Hematopoietic multipotent progenitor cell treated with erythropoietin and hydrocortisone succinate and interleukin-3 and kit ligand, for 17 days (in vitro differentiated cells): ENCODE results near the gene F7.
"Not testable (repeated sequence)": the region's sequence is repeated elsewhere in the genome, so short reads cannot be mapped to it uniquely, and the experiment has no call there.

ENCODE experiments used
- DNase-seq: peaks from one replicate; pipeline ENCODE4 v3.0.0-alpha.2; 2015; ENCODE audit warnings: low spot score

The F7 gene

DNA sequence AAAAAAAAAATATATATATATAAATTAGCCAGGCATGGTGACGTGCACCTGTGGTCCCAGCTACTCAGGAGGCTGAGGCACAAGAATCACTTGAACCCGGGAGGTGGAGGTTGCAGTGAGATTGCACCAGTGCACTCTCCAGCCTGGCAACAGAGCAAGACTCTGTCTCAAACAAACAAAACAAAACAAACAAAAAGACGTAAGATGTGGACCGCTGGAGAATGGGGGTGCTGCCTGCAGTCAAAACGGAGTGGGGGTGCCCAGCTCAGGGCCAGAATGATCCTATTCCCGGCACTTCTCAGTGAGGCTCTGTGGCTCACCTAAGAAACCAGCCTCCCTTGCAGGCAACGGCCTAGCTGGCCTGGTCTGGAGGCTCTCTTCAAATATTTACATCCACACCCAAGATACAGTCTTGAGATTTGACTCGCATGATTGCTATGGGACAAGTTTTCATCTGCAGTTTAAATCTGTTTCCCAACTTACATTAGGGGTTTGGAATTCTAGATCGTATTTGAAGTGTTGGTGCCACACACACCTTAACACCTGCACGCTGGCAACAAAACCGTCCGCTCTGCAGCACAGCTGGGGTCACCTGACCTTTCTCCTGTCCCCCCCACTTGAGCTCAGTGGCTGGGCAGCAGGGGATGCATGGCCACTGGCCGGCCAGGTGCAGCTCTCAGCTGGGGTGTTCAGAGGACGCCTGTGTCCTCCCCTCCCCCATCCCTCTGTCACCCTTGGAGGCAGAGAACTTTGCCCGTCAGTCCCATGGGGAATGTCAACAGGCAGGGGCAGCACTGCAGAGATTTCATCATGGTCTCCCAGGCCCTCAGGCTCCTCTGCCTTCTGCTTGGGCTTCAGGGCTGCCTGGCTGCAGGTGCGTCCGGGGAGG, at the start of gene F7:
TSS of gene F7 (plus strand) at position 760 of the 889 bp plus-strand sequence. CDS start at position 811, 51 bp downstream.
- DNase-seq, result no peak

DNA sequence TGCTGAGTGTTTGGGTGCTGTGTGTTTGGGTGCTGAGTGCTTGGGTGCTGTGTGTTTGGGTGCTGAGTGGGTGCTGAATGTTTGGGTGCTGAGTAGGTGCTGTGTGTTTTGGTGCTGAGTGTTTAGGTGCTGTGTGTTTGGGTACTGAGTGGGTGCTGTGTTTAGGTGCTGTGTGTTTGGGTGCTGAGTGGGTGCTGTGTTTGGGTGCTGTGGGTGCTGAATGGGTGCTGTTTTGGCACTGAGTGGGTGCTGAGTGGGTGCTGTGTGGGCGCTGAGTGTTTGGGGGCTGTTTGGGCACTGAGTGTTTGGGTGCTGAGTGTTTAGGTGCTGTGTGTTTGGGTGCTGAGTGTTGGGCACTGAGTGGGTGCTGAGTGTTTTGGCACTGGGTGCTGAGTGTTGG, 48.5 kb upstream of the F7 start:
- no peak for DNase-seq

DNA sequence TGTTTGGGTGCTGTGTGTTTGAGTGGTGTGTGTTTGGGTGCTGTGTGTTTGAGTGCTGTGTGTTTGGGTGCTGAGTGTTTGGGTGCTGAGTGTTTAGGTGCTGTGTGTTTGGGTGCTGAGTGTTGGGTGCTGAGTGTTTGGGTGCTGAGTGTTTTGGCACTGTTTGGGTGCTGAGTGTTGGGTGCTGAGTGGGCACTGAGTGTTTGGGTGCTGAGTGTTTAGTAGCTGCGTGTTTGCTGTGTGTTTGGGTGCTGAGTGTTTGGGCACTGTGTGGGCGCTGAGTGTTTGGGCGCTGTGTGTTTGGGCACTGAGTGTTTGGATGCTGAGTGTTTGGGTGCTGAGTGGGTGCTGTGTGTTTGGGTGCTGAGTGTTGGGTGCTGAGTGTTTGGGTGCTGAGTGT, 48.0 kb upstream of the F7 start:
- DNase-seq, result not testable (repeated sequence)

DNA sequence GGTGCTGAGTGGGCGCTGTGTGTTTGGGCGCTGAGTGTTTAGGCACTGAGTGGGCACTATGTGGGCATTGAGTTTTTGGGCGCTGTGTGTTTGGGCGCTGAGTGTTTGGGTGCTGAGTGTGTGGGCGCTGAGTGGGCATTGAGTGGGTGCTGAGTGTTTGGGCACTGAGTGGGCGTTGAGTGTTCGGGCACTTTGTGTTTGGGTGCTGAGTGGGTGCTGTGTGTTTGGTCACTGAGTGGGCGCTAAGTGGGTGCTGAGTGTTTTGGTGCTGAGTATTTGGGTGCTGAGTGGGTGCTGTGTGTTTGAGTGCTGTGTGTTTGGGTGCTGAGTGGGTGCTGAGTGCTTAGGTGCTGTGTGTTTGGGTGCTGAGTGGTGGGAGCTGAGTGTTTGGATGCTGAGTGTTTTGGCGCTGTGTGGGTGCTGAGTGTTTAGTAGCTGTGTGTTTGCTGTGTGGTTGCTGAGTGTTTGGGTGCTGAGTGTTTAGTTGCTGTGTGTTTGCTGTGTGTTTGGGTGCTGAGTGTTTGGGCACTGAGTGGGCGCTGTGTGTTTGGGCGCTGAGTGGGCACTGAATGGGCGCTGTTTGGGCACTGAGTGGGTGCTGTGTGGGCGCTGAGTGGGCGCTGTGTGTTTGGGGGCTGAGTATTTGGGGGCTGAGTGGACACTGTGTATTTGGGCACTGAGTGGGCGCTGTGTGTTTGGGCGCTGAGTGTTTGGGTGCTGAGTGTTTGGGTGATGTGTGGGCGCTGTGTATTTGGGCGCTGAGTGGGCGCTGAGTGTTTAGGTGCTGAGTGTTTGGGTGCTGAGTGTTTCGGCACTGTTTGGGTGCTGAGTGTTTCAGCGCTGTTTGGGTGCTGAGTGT, 47.2 kb upstream of the F7 start:
- DNase-seq, result no peak

DNA sequence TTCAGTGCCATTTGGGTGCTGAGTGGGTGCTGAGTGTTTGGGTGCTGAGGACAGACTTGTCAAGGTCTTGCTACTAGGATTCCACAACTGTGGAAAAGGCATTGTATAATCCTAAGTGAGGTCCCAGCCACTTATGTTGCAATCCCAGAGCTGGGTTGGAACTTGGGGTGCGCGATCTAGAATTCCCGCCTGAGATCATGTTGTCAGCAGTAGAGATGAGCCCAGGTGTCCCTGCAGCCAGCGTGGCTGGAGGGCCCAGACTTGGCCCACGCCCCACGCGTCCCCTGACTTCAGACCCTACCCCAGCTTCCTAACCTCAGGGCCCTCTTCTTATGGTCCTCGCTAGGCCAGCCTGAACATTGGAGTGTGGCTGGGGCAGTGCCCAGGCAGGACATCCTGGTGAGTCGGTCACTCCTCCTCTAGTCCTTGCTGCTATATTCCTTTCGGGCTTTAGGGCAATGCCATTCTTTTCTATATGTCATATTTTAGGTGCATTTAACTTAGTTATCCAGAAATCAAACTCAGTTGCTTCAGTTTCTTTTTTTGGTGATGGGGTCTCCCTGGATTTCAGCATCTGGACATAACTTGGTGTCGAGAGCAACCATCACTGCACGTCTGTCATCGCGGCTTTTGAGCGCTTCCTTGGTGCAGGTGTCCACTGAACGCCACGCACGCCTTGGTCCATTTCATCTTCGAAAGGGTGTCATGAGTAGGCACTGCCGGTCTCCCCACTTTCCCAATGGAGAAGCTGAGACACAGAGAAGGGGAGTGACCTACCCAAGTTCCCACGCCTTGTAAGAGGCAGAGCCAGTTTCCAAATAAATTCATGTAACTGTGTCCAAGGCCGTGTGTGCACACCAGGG, 46.4 kb upstream of the F7 start:
- DNase-seq, result no peak

DNA sequence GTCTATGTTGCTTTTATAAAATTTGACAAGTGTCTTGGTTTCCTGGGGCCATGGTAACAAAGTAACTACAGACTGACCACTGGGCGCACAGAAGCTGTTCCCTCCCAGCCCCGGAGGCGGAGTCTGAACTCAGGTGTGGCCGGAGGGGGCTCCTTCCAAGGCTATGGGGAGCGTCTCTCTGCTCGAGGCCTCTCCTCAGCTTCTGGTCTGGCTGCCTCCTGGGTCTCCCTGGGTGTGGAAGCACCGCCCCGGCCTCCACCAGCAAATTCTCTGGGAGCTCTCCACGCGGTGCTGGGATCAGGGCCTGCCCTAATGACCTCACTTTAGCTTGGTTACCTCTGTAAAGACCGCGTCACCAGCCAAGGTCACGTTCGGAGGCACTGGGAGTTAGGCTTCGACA, 45.7 kb upstream of the F7 start:
- DNase-seq, result no peak

DNA sequence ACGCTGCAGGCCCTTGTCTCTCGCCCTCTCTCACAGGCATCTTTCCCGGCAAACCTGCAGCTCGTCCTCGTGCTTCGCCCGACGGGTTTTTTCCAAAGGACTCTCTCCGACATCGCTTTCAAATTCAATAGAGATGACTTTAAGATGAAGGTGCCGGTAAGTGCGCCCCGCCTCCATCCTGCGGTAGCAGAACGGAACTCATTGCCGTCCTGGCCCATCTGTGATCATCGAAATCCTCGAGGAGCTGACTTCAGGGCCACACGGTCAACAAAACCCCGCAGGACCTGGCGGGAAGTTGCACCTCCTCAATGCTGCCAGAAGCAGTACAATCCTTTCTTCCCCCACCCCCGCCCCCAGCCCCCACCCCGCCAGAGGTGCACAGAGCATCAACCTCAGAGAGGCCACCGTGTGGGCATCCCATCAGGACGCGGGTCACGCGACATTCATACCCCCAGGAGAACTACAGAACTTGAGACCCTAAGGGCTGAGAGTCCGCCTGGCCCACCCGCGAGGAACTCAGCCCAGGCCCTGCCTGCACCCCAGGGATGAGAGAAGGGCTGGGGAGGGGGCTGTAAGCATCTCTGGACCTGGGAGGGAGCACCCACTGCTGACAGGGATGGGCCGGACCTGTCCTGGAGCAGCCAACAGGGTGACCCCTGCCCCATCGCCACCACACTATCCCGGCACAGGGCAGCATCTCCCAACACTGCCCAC, 44.9 kb upstream of the F7 start:
- DNase-seq, result no peak

DNA sequence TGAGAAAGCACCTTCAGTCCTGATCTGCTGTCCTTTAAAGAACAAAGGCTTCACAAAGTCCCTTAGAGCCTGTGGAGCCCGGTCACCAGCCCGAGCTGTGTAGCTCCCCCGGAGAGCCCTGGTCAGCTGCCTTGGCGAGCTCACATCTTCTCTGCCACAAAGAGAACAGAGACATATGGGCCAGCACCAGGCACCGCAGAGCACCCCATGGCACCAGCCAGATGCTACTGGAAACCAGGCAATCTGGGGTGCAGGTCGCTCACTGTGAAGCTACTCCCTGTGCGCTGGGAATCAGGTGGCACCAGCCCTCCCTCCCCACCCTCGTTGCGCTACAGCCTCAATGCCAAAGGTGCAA, 44.3 kb upstream of the F7 start:
- no peak for DNase-seq

DNA sequence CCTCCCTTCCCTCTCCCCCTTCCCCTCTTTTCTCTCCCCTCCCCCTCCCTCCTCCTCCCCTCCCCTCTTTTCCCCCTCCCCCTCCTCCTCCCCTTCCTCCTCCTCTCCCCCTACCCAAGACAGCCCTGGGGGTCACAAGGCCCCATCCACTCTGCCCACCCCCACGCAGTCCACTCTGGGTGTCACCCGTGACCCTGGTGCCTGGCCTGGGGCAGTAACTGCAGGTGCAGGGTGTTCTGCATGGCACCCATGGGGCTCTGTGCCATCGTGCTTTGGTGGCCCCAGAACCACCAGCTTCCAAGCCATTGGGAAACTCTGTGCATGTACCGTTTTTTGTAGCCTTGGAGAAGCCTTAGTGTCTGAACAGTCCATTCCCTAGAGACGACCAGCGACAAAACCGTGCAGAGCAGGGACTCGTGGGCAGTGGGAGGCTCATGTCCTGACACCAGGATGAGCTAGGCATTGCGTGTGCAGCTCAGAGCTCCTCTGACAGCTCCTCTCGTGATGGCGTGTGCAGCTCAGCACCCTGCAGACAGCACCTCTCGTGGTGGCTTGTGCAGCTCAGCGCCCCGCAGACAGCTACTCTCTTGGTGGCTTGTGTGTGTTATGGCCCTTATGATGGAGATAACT, 43.7 kb upstream of the F7 start:
- DNase-seq, result no peak

DNA sequence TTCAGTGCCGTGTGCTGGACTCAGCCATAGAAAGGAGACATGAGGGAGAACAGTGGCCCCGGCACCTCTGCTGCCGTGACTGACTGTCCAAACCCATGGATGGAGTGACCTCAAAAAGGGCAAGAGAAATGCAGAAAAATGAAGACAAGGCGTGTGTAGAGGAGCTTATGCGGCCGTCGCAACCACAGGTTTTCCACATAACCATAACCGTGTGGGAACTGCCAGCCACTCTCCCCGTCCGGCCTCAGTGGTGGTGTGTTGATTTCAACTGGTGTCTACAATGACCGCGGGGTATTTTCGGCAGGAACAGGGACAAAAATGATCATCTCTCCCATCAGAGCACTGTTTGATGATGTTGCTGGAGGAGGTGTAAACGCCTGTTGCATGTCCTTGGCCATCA, 42.9 kb upstream of the F7 start:
- no peak for DNase-seq

DNA sequence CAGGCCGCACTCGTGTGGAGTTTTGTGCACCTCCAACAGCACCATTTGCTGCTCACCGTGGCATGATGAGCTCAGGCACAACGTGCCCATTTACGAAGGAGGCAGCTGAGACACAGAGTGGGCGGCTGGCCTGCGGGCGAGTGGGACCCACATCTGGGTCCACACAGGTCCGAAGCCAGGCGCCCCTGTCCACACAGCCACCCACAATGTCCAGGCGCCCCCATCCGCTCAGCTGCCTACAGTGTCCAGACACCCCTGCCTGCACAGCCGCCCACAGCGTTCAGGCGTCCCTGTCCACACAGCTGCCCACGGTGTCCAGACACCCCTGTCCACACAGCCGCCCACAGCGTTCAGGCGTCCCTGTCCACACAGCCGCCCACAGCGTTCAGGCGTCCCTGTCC, 42.5 kb upstream of the F7 start:
- no peak for DNase-seq

DNA sequence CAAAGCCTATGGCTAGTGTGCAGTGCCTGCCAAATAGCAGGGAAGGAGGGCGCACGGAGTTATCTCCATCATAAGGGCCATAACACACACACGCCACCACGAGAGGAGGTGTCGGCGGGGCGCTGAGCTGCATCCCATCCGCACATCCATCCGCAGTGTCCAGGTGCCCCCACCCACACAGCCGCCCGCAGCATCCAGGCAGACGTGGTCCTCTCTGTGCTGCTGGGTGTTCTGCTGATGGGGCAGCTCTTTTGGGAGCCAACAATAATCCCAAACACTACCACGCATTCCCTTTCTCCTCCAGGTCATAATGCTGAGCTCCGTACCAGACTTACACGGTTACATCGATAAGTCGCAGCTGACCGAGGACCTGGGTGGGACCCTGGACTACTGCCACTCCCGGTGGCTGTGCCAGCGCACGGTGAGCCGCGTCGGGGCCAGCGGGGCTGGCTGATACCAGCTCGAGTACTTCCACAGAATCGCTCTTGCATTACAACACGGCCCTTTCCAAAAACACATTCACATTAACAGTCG, 41.5 kb upstream of the F7 start:
- DNase-seq, result no peak

DNA sequence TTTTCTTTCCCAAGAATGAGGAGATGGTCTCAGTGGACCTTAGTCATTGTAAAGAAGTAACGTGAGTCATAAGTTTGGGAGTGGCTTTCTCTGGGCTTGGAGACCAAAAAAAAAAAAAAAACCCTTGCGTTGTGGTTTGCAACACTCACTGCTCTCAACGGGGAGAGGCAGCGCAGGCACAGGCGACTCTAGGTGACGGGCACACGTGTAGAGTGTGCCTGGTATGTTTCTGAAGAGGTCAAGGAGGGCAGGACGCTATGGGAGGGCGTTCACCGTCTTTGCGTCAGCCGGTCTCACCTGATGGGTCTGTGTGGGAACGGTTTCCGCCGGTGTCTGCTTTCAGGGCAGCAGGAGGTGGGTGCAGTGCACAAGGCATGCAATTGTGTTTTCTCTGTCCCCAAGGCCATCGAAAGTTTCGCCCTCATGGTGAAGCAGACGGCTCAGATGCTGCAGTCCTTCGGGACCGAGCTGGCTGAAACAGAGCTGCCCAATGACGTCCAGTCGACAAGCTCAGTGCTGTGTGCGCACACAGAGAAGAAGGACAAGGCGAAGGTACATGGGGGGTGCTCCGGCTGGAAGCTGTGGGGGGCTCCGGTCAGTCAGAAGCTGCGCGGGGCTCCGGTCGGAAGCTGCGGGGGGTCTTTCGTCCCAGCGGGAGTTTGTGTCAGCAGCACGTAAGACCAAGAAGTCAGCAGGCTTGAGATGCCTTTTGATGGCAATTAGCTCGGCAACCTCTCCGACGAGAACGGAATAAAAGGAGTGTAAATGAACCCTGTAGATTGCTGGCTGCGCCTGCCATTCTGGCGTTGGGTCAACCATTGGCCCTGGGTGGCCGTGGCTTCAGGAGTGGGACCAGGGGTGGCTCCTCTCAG, 40.8 kb upstream of the F7 start:
- DNase-seq, result no peak

DNA sequence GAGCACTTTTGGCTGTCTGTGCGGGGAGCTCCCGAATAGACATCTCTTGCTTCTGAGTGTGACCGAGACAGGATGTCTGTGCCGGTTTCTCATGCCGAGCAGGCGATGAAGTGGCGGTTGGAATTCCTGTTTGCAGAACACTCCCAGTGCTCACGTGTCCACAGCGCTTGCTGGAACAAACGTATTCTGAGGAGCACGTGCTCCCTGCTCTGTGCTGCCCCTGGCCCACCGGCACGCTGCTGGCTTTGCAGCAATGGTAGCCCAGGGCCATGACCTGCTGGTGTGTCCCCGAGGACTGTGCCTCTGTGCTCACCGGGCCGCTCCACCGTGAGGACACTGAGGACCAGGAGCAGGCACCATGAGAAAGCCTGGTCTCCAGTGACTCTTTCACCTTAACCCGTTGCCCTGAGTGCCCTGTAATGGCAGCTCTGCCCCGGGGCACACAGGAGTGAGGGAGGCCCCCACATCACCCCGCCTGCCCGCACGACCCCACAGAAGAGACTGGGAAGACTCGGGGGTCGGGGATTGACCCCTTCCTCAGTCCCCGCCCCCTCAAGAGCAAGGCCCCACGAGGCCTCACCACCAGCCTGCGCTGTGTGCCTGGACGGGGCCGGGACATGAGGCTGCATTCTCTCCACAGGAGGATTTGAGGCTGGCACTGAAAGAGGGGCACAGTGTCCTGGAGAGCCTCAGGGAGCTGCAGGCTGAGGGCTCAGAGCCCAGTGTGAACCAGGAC, 40.0 kb upstream of the F7 start:
- DNase-seq, result no peak

DNA sequence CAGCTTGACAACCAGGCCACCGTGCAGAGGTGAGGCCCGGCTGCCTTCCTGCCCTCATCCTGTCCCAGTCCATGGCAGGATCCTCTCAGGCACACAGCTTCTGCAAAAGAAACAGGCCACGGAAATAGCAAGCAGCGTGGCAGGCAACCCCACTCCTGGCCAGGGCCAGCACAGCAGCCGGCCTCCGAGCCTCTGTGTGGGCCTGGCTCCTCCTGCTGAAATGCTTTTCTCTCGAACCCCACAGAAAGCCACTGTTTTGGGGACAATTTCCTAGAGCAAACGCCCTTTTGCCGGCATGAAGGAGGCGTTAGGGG, 39.5 kb upstream of the F7 start:
- no peak for DNase-seq

DNA sequence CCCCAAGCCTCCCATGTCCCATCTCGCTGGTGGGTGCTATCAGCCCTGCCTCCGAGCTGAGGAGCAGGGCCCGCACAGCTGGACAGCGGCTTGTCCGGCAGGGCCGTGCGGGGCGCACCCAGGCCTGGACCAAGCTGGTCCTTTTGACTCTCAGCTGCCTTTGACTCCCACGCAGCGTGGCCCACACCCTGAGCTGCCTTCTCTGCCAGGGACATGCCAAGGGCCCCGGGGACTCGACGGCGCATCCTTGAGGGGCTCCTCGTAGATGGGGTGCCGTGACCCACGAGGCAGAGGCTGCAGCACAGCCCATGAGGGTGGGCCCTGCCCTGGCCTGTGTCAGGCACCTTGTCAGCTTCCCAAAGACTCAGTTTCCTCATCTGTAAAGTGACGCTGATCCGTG, 38.8 kb upstream of the F7 start:
- DNase-seq, result no peak

DNA sequence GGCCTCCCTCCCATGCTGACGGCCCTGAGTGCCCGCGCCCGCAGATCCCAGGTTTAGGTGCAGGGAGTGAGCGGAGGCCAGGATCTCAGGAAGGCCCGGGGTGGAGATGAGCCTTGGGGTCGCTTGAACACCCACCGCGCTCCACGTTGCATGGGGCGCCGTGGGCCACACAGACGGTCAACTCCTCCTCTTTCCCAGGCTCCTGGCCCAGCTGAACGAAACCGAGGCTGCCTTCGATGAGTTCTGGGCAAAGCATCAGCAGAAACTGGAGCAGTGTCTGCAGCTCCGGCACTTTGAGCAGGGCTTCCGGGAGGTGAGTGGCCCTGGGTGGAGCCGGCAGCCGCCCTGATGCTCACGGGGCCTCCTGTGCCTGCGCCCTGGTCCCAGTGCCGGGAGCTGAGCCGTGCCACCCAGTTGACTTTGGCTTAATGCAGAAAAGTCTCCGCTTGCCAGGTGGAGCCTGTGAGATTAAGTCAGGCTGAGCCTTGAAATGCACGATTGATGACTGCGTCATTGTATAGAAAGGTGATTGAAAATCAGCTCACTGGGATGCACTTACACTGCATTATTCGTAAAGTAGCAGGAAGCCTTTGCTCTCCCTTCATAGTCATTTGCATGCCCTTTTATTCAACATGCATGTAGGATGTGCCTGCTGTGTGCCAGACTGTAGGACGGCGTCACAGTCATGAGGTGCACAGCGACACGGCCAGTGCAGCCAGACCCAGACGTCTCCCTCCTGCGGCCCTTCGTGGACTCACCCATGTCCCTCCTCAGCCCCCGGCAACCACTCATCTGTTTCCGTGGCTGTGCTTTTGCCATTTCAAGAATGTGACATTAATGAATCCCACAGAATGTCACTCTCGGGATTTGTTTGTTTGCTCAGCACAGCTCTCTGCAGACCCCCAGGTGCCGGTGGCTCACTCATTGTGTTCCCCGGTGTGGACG, 35.5 kb upstream of the F7 start:
- DNase-seq, result no peak

DNA sequence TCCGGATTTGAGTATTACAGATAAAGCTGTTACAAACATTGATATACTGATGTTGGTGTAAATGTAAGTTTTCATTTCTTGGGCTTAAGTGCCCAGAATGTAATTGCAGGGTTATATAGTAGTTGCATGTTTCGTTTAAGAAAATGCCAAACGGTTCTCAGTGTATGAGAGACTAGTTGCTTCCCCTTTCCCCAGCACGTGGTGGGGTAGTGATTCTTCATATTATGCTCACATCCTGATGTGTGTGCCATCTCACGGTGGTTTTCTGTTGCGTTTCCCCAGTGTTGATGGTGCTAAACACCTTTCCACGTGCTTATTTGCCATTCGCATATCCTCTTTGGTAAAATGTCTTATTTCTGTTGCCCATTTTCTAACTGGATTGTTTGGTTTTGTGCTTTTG, 34.7 kb upstream of the F7 start:
- DNase-seq, result no peak
